Parathyroid adenoma (tissue), 2 donors: ENCODE results near the gene RAB6C.
"Not testable (repeated sequence)": the region's sequence is repeated elsewhere in the genome, so short reads cannot be mapped to it uniquely, and the experiment has no call there.

Experiments used
- H2AFZ ChIP-seq: fragments of 300-600 bp; sonication (generic); one replicate; pipeline ENCODE4 v1.7.0; 2017; ENCODE audit warnings: antibody characterized with exemption, mild to moderate bottlenecking
- H3K27ac ChIP-seq: fragments of 300-600 bp; sonication (generic); one replicate; pipeline ENCODE4 v1.7.0; 2017
- H3K27me3 ChIP-seq: fragments of 300-600 bp; sonication (generic); one replicate; pipeline ENCODE4 v1.7.0; 2017; ENCODE audit warnings: low read length; ENCODE audit not compliant: control insufficient read depth, insufficient read depth
- H3K36me3 ChIP-seq: fragments of 300-600 bp; sonication (generic); one replicate; pipeline ENCODE4 v1.7.0; 2017; ENCODE audit warnings: low read length; ENCODE audit not compliant: control insufficient read depth, insufficient read depth
- H3K4me1 ChIP-seq: fragments of 300-600 bp; sonication (generic); one replicate; pipeline ENCODE4 v1.7.0; 2017; ENCODE audit warnings: control low read depth
- H3K4me2 ChIP-seq: fragments of 300-600 bp; sonication (generic); one replicate; pipeline ENCODE4 v1.7.0; 2017; ENCODE audit warnings: low read length
- H3K4me3 ChIP-seq: fragments of 300-600 bp; sonication (generic); one replicate; pipeline ENCODE4 v1.7.0; 2017; ENCODE audit warnings: low read depth, low read length
- H3K79me2 ChIP-seq: fragments of 300-600 bp; sonication (generic); one replicate; pipeline ENCODE4 v1.7.0; 2017; ENCODE audit warnings: control low read depth
- H3K9ac ChIP-seq: fragments of 300-600 bp; sonication (generic); one replicate; pipeline ENCODE4 v1.7.0; 2017; ENCODE audit warnings: mild to moderate bottlenecking
- H3K9me3 ChIP-seq: fragments of 300-600 bp; sonication (generic); one replicate; pipeline ENCODE4 v1.7.0; 2017; ENCODE audit warnings: low read length; ENCODE audit not compliant: control insufficient read depth
- TF ChIP-seq, protein P1 (sequence below): fragments of 300-600 bp; sonication (generic); IDR thresholded peaks from one replicate; pipeline ENCODE4 v1.7.0; 2017; ENCODE audit warnings: antibody characterized with exemption, mild to moderate bottlenecking
- donor health status: primary hyperparathyroidism.

Gene RAB6C

DNA sequence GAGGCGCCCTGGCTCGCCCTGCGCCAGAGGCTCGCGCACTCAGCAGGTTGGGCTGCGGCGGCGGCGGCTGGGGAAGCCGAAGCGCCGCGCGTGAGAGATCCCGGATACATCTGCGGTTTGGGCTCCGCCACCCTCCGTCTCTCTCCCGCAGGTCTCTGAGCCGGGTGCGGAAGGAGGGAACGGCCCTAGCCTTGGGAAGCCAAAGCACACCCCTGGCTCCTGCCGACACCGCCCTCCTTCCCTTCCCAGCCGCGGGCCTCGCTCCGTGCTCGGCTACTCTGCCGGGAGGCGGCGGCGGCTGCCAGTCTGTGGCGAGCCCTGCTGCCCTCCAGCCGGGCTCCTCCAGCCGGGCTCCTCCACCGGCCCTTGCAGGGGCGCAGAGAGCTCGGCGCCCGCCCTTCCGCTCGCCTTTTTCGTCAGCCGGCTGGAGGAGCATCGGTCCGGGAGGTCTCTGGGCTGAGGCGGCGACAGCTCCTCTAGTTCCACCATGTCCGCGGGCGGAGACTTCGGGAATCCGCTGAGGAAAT is at the start of gene RAB6C:
RAB6C (plus strand) TSS at position 38 of the 527 bp plus-strand sequence; CDS start at position 488, 450 bp downstream.
- not testable (repeated sequence) for H3K79me2 ChIP-seq, H3K9me3 ChIP-seq, H3K27me3 ChIP-seq, H3K9ac ChIP-seq, H3K36me3 ChIP-seq, H3K4me1 ChIP-seq
- Histone ChIP-seq H3K4me2 (peak within 1 kb of the TSS; percentile 49), H3K4me3 (peak within 1 kb of the TSS; percentile 45), H3K27ac (peak within 1 kb of the TSS; percentile 82), H2AFZ (peak within 1 kb of the TSS; percentile 90)

DNA sequence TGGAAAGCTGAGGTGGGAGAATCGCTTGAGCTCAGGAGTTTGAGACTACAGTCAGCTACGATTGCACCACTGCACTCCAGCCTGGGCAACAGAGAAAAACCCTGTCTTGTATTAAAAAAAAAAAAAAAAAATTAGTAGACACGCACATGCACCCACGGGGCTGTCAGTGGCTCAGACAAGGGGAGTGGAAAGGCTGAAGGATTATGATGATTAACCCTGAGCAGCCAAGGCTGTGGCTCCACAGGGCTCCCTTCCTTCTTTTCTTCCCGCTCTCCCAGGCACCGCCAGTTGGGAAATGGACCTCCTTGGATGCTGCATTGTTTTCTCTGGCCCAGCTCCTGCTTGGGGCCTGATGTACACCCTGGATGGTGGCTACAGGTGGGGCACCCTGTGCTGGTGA is 49.0 kb upstream of the RAB6C start:
- Histone ChIP-seq H3K27me3 (no peaks in the 10 kb centered on the region), H3K9me3 (no peaks in the 10 kb centered on the region), H3K4me2 (no peak overlapping the region), H2AFZ (no peak overlapping the region), H3K9ac (no peak overlapping the region), H3K4me3 (no peak overlapping the region), H3K36me3 (no peaks in the 10 kb centered on the region), H3K79me2 (no peaks in the 10 kb centered on the region), H3K27ac (no peak overlapping the region), H3K4me1 (no peaks in the 10 kb centered on the region)
- TF ChIP-seq, protein P1, sequence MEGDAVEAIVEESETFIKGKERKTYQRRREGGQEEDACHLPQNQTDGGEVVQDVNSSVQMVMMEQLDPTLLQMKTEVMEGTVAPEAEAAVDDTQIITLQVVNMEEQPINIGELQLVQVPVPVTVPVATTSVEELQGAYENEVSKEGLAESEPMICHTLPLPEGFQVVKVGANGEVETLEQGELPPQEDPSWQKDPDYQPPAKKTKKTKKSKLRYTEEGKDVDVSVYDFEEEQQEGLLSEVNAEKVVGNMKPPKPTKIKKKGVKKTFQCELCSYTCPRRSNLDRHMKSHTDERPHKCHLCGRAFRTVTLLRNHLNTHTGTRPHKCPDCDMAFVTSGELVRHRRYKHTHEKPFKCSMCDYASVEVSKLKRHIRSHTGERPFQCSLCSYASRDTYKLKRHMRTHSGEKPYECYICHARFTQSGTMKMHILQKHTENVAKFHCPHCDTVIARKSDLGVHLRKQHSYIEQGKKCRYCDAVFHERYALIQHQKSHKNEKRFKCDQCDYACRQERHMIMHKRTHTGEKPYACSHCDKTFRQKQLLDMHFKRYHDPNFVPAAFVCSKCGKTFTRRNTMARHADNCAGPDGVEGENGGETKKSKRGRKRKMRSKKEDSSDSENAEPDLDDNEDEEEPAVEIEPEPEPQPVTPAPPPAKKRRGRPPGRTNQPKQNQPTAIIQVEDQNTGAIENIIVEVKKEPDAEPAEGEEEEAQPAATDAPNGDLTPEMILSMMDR = no peak

DNA sequence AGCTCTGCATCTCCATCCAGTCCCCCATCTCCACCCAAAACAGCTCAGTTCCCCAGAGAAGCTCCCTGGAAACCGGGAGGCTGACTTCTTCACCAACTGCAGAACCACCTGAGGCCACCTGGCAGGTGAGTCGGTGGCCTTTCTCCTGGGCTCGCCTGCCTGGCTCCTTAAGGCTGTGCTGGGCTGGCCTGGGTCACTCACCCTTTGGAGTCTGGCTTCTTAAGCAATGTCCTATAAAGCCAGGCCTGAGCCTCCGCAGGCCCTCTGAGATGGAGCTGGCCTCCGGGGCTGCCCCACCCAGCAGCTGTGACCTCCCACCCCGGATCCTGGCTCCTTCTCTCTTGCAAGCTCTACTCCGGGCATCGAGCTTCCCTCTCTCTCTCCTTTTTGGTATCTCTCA is 46.1 kb upstream of the RAB6C start:
- not testable (repeated sequence) for H3K4me3 ChIP-seq, H3K4me2 ChIP-seq, H3K79me2 ChIP-seq, H2AFZ ChIP-seq, H3K27ac ChIP-seq, H3K9me3 ChIP-seq, H3K27me3 ChIP-seq, H3K9ac ChIP-seq, H3K36me3 ChIP-seq, H3K4me1 ChIP-seq

DNA sequence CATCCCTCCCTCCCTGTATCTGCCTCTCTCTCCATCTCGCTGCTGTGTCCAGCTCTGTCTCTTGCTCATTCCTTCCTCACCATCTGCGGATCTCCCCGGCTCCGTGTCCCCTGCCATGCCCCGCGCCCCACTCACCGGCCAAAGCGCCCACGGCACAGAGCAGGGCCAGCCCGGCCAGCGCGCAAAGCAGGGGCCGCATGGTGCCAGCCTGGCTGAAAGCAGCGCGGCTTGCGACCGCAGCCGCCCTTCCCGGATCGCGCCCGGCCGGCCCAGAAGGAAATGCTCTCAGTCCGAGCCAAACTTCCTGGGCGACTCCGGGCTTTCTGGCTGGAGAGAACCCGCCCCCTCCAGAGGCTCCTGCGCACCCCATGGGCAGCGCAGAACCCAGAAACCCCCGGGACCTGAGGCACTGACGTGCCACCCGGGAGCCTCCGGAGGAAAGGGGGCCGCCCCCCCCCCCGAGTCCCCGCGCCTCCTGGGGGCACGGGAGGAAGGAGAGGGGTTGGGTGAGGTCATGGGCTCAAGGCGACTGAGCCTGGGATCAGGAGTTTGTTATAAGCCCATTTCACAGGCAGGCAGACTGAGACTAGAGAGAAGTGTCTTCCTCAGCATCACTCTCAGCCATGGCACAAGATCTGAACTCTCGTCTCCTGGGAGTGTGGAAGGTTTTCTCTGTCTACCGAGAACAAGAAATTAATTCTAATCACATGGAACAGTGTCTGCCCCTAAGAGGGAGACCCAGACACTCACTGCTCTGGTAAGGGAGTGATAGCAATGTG is 45.2 kb upstream of the RAB6C start:
- H3K4me2 ChIP-seq = peak overlapping the region; percentile 61
- H3K79me2 ChIP-seq = no peaks in the 10 kb centered on the region
- H3K27ac ChIP-seq = no peak overlapping the region
- TF ChIP-seq, protein P1 = no peak
- H3K9ac ChIP-seq = no peak overlapping the region
- no peaks in the 10 kb centered on the region for H3K27me3 ChIP-seq
- no peaks in the 10 kb centered on the region for H3K36me3 ChIP-seq
- no peaks in the 10 kb centered on the region for H3K9me3 ChIP-seq
- H3K4me1 ChIP-seq = no peaks in the 10 kb centered on the region
- H3K4me3 ChIP-seq = peak overlapping the region; percentile 16
- H2AFZ ChIP-seq = no peak overlapping the region

DNA sequence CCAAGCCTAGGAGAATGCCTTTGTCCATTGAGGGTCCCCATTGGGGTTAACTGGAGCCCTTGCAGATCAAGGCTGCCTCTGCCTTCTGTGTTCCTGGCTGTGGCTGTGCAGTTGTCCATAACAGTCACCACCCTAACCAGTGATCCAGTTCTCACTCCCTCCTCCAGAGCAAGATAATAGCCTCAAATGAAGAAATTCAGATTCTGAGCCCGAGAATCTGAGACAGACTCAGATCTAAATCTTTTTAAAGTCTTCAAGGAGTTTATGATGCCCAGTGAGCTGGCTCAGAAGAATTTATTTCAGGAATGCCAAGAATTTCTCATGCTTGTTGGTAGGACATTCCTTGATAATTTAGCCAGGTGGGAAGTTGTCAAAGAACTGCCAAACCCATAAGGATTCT is 44.3 kb upstream of the RAB6C start:
- H2AFZ ChIP-seq = no peak overlapping the region
- H3K9me3 ChIP-seq = no peaks in the 10 kb centered on the region
- H3K36me3 ChIP-seq = no peaks in the 10 kb centered on the region
- no peak overlapping the region for H3K4me2 ChIP-seq
- no peak overlapping the region for H3K4me3 ChIP-seq
- TF ChIP-seq, protein P1 = no peak
- H3K27me3 ChIP-seq = no peaks in the 10 kb centered on the region
- no peaks in the 10 kb centered on the region for H3K79me2 ChIP-seq
- H3K9ac ChIP-seq = no peak overlapping the region
- H3K4me1 ChIP-seq = no peaks in the 10 kb centered on the region
- H3K27ac ChIP-seq = no peak overlapping the region
